Central memory CD8-positive, alpha-beta T cell (primary cell): ENCODE results near the gene FKBP4.
"Not testable (repeated sequence)": the region's sequence is repeated elsewhere in the genome, so short reads cannot be mapped to it uniquely, and the experiment has no call there.

ENCODE experiments used
- ATAC-seq: fragments of 150-1000 bp; cut with Tn5 transposase; replicated peaks from 2 replicates; pipeline ENCODE4 v1.10.0; 2022; ENCODE audit warnings: mild to moderate bottlenecking, moderate FRiP score, moderate number of reproducible peaks; ENCODE audit not compliant: poor library complexity, severe bottlenecking; ENCODE audit errors: extremely low read depth
- DNase-seq, 2 donors: peaks; one replicate each; pipeline ENCODE4 v3.0.0; 2021; ENCODE audit warnings: low spot score in 2 of 2
- H3K27ac Mint-ChIP-seq: one replicate; pipeline ENCODE4 v1.8.0; 2022; ENCODE audit warnings: low read depth, mild to moderate bottlenecking, moderate library complexity, mixed read lengths
- H3K27me3 Mint-ChIP-seq: one replicate; pipeline ENCODE4 v1.8.0; 2022; ENCODE audit warnings: mixed read lengths
- H3K36me3 Mint-ChIP-seq: one replicate; pipeline ENCODE4 v1.8.0; 2022; ENCODE audit warnings: mild to moderate bottlenecking, moderate library complexity, mixed read lengths; ENCODE audit not compliant: insufficient read depth
- H3K4me1 Mint-ChIP-seq: one replicate; pipeline ENCODE4 v1.8.0; 2022; ENCODE audit warnings: mixed read lengths
- H3K4me3 Mint-ChIP-seq: one replicate; pipeline ENCODE4 v1.8.0; 2022; ENCODE audit warnings: mild to moderate bottlenecking, moderate library complexity, mixed read lengths
- H3K9me3 Mint-ChIP-seq: one replicate; pipeline ENCODE4 v1.8.0; 2022; ENCODE audit warnings: mixed read lengths

The FKBP4 gene

DNA sequence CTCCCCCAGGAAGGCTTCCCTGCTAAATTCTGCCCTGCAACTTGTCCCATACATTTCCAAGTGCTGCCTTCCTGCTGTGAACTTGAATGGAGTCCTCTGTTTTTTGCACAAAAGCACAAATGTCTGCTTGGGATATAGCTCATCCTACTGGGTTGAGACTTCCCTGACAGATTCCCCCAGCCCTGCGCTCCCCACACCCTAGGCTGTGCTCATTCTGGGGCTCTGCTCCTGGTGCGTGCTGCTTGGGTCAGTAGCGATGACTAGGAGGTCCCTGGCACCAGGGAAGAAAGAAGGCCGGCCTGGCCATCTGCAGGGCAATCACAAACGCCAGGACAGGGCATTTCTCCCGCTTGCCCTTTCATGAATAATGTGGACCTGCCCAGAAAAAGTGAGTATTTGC lies 29.2 kb upstream of the FKBP4 start:
- no peak for ATAC-seq
- no peak overlapping the region for H3K27ac Mint-ChIP-seq

GRCh38 chr12:2768224-2768961 lies 26.4 kb upstream of the FKBP4 start:
- no peak for ATAC-seq
- H3K36me3 Mint-ChIP-seq = peaks cover 4% of the 10 kb centered on the region
- peaks cover 5% of the 10 kb centered on the region for H3K9me3 Mint-ChIP-seq
- no peak overlapping the region for H3K27ac Mint-ChIP-seq
- DNase-seq = no peak
- H3K27me3 Mint-ChIP-seq = no peaks in the 10 kb centered on the region
- H3K4me3 Mint-ChIP-seq = no peak overlapping the region
- no peaks in the 10 kb centered on the region for H3K4me1 Mint-ChIP-seq

More for the DNA sequence above, 29.2 kb upstream of the FKBP4 start:
- Mint-ChIP-seq H3K9me3 (peaks cover 3% of the 10 kb centered on the region), H3K4me1 (no peaks in the 10 kb centered on the region), H3K36me3 (peaks cover 2% of the 10 kb centered on the region), H3K27me3 (no peaks in the 10 kb centered on the region), H3K4me3 (no peak overlapping the region)
- DNase-seq = no peak

DNA sequence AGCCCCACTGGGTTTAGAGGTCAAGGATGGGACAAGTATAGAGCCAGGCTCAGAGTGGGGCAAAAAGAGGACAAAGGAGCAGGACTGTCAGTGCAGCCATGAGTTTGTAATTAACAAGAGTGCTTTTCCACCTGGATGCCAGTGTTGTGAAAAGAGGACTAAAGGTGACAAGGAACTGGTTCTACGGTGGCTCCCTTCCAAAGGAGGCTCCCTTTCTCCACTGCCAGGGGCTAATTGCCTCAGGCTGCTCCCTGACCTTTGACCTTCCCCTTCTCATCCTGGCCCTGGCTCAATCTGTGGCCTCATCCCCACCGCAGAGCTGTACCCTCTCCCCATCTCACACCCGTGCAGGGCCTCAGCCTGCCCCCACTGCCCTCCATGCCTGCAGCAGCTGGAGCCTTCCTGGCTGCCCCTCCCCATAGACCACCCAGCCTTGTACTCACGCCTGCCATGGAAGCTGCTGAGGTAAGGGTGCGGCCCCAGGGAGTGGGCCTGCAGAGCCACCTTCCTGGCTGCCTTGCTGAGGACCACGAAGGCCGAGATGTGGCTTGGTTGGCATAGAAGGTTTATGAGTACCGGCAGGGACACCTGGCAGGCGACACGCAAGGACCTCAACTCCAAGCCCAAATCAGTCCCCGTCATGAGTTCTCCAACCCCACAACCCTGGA lies 24.8 kb upstream of the FKBP4 start:
- Mint-ChIP-seq H3K36me3 (peaks cover 4% of the 10 kb centered on the region), H3K27ac (no peak overlapping the region), H3K27me3 (no peaks in the 10 kb centered on the region), H3K9me3 (peaks cover 5% of the 10 kb centered on the region), H3K4me1 (no peaks in the 10 kb centered on the region), H3K4me3 (no peak overlapping the region)
- no peak for DNase-seq
- no peak for ATAC-seq

DNA sequence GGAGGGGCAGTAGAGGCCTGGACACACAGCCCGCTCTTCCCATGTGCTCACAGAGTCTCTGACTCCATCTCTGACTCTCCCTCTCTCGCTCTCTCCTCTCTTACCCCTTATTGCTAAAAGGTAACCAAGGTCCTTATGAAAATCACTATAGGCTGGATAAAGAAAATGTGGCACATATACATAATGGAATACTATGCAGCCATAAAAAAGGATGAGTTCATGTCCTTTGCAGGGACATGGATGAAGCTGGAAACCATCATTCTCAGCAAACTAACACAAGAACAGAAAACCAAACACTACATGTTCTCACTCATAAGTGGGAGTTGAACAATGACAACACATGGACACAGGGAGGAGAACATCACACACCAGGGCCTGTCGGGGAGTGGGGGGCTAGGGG lies 24.2 kb upstream of the FKBP4 start:
- not testable (repeated sequence) for H3K27me3 Mint-ChIP-seq, H3K4me1 Mint-ChIP-seq, H3K27ac Mint-ChIP-seq, H3K9me3 Mint-ChIP-seq, H3K36me3 Mint-ChIP-seq, DNase-seq, H3K4me3 Mint-ChIP-seq, ATAC-seq

- H3K4me1 Mint-ChIP-seq = no peaks in the 10 kb centered on the region
- H3K36me3 Mint-ChIP-seq = peaks cover 2% of the 10 kb centered on the region
- ATAC-seq = no peak
- DNase-seq = no peak
- no peak overlapping the region for H3K27ac Mint-ChIP-seq
- peaks cover 5% of the 10 kb centered on the region for H3K9me3 Mint-ChIP-seq
- H3K4me3 Mint-ChIP-seq = no peak overlapping the region
- no peaks in the 10 kb centered on the region for H3K27me3 Mint-ChIP-seq
Measured at GRCh38 chr12:2772370-2772769, 22.4 kb upstream of the FKBP4 start.

GRCh38 chr12:2773199-2773875 lies 21.4 kb upstream of the FKBP4 start:
- Mint-ChIP-seq H3K4me1 (no peaks in the 10 kb centered on the region), H3K27me3 (no peaks in the 10 kb centered on the region), H3K36me3 (peaks cover 2% of the 10 kb centered on the region), H3K9me3 (peaks cover 5% of the 10 kb centered on the region), H3K27ac (no peak overlapping the region), H3K4me3 (no peak overlapping the region)
- DNase-seq = no peak
- ATAC-seq = no peak

DNA sequence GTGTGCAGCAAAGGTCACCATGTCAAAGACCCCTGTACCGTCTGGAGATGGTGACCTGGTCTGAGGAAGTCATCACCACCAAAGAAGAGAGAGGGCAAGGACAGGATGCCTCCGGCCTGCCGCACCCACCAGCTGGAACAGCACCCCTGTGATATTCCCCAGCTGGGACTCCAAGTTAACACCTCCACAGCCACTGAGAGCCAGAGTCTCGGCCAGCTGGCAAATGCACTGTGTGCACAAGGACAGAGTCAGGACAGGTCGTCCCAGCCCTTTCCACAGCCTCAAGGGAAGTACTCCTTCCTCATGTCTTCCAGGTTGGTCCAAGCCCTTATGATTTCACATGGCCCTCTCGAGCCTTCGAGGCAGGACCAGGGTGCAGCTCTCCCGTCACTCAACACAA lies 19.3 kb upstream of the FKBP4 start:
- Mint-ChIP-seq H3K9me3 (peaks cover 3% of the 10 kb centered on the region), H3K27ac (no peak overlapping the region), H3K4me1 (no peaks in the 10 kb centered on the region), H3K4me3 (no peak overlapping the region), H3K36me3 (peaks cover 2% of the 10 kb centered on the region), H3K27me3 (no peaks in the 10 kb centered on the region)
- ATAC-seq (no peak), DNase-seq (no peak)

DNA sequence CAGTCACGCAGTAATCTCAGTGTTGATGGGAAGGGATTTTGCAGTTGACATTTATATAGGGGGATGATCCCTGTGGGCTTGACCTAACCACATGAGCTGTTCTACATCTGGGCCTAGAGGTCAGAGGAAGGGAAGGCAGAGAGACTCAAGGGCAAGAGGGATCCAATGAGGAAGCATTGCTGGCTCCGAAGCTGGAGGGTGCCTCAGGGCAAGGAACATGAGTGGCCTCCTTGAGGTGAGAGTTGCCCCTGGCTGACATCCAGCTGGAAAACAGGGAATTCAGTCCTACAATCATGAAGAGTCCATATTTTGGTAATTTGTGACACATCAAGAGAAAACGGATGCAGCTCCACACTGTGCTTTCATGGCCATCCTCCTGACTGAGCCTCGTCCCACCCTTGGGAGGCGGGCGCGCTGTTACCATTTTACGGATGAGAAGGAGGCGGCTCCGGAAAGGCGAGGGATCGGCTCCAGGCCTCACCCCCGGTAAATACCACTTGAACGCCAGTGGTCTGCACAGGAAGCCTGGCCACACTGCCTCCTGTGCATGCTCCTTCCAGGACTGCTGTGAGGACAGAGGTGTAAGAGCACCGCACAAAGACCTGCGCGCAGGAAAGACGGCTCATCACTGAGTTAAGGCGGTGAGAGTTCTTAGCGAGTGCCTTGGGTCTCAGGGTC lies 18.5 kb upstream of the FKBP4 start:
- H3K4me3 Mint-ChIP-seq = no peak overlapping the region
- H3K36me3 Mint-ChIP-seq = peaks cover 2% of the 10 kb centered on the region
- no peaks in the 10 kb centered on the region for H3K27me3 Mint-ChIP-seq
- H3K4me1 Mint-ChIP-seq = no peaks in the 10 kb centered on the region
- DNase-seq (no peak), ATAC-seq (no peak)
- no peaks in the 10 kb centered on the region for H3K9me3 Mint-ChIP-seq
- H3K27ac Mint-ChIP-seq = no peak overlapping the region

- no peaks in the 10 kb centered on the region for H3K36me3 Mint-ChIP-seq
- H3K9me3 Mint-ChIP-seq = no peaks in the 10 kb centered on the region
- DNase-seq (no peak), ATAC-seq (no peak)
- H3K27ac Mint-ChIP-seq = no peak overlapping the region
- H3K4me1 Mint-ChIP-seq = peaks cover 7% of the 10 kb centered on the region
- H3K4me3 Mint-ChIP-seq = no peak overlapping the region
- H3K27me3 Mint-ChIP-seq = peaks cover 23% of the 10 kb centered on the region
Measured at GRCh38 chr12:2779281-2779680, 15.5 kb upstream of the FKBP4 start.

- Mint-ChIP-seq H3K4me3 (peak overlapping the region; percentile 54), H3K4me1 (peaks cover 10% of the 10 kb centered on the region), H3K27ac (no peak overlapping the region), H3K27me3 (peaks cover 36% of the 10 kb centered on the region), H3K9me3 (no peaks in the 10 kb centered on the region), H3K36me3 (no peaks in the 10 kb centered on the region)
- DNase-seq (peak; percentile 25 to 40), ATAC-seq (peak; percentile 62)
Measured at GRCh38 chr12:2783936-2784600, 10.7 kb upstream of the FKBP4 start.

DNA sequence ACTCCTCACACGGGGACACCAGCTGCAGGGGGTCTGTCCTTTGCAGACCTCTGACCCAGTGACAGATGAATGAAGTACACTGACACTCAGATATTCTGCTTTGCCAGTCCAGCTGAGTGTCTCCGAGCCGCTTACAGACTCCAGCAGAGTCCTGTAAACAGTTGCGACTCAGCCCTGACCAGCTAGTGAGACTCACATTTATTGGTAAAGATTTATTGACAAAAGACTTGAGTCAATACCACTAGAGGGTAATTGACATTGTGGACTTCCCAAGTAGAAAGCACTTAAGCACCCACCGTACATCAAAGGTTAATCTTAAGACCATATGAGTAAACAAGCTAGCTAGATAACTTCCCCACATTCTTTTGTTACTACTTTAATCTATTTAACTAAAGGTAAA lies 9.8 kb upstream of the FKBP4 start:
- H3K27me3 Mint-ChIP-seq = peaks cover 36% of the 10 kb centered on the region
- H3K27ac Mint-ChIP-seq = no peak overlapping the region
- H3K4me3 Mint-ChIP-seq = no peak overlapping the region
- ATAC-seq (no peak), DNase-seq (no peak)
- no peaks in the 10 kb centered on the region for H3K9me3 Mint-ChIP-seq
- no peaks in the 10 kb centered on the region for H3K36me3 Mint-ChIP-seq
- peaks cover 10% of the 10 kb centered on the region for H3K4me1 Mint-ChIP-seq

GRCh38 chr12:2791089-2791488 lies 3.7 kb upstream of the FKBP4 start:
- Mint-ChIP-seq H3K4me3 (no peak overlapping the region), H3K27me3 (no peaks in the 10 kb centered on the region), H3K9me3 (no peaks in the 10 kb centered on the region), H3K27ac (no peak overlapping the region), H3K36me3 (peaks cover 5% of the 10 kb centered on the region), H3K4me1 (peaks cover 1% of the 10 kb centered on the region)
- ATAC-seq = no peak
- DNase-seq = no peak
